Activated B cell treated with CpG ODN at 0.5 μM for 24 hours (primary cell): ENCODE measurements around the gene NDUFAF8. TPM values are rescaled to one million over a fixed set of nuclear protein-coding genes. Genes with fewer than 3 reads are reported as not detected.
A peak's percentile ranks its signal among the peaks of the same experiment; 100 is the strongest.
"Not testable (repeated sequence)": the region's sequence is repeated elsewhere in the genome, so short reads cannot be mapped to it uniquely, and the experiment has no call there.

Experiments used
- ATAC-seq: fragments of 200-7000 bp; cut with Tn5 transposase; one replicate; pipeline ENCODE4 v1.10.0; 2021; ENCODE audit warnings: low read depth, mild to moderate bottlenecking, moderate library complexity
- CTCF ChIA-PET: fragments of 350-600 bp; sonication (Branson Sonifier 250); formaldehyde crosslinking; loops from one replicate; lab custom pipeline; 2021; ENCODE audit warnings: antibody characterized with exemption; lab: Charles Lee
- POLR2A ChIA-PET: fragments of 350-600 bp; sonication (Branson Sonifier 250); formaldehyde crosslinking; loops from one replicate; lab custom pipeline; 2021; ENCODE audit warnings: antibody characterized with exemption; lab: Charles Lee
- DNase-seq: peaks from one replicate; pipeline ENCODE4 v3.0.0; 2022
- H3K27ac Mint-ChIP-seq: one replicate; pipeline ENCODE4 v1.8.0; 2020; ENCODE audit warnings: mixed read lengths
- H3K27me3 Mint-ChIP-seq: one replicate; pipeline ENCODE4 v1.8.0; 2021; ENCODE audit warnings: mixed read lengths
- H3K36me3 Mint-ChIP-seq: one replicate; pipeline ENCODE4 v1.8.0; 2021; ENCODE audit warnings: low read depth, mixed read lengths
- H3K4me1 Mint-ChIP-seq: one replicate; pipeline ENCODE4 v1.8.0; 2021; ENCODE audit warnings: mixed read lengths
- H3K4me3 Mint-ChIP-seq: one replicate; pipeline ENCODE4 v1.8.0; 2020; ENCODE audit warnings: mild to moderate bottlenecking, mixed read lengths
- H3K9me3 Mint-ChIP-seq: one replicate; pipeline ENCODE4 v1.8.0; 2020; ENCODE audit warnings: mixed read lengths
- CTCF ChIP-seq: fragments of 200-600 bp; IDR thresholded peaks from one replicate; pipeline ENCODE4 v1.8.0; 2022; ENCODE audit warnings: antibody characterized with exemption, mild to moderate bottlenecking
- intact Hi-C: fragments of 100-400 bp; cut with micrococcal nuclease; formaldehyde crosslinking; loops from one replicate; pipeline ENCODE4 v1.15.1; 2024
- total RNA-seq: library from RNA; stranded (reverse); gene quantifications from 2 replicates; pipeline ENCODE4 v1.2.3, GENCODE V29; 2022

The NDUFAF8 gene
- total RNA-seq, 1 donor from 2014 or later = 55.8 TPM

DNA sequence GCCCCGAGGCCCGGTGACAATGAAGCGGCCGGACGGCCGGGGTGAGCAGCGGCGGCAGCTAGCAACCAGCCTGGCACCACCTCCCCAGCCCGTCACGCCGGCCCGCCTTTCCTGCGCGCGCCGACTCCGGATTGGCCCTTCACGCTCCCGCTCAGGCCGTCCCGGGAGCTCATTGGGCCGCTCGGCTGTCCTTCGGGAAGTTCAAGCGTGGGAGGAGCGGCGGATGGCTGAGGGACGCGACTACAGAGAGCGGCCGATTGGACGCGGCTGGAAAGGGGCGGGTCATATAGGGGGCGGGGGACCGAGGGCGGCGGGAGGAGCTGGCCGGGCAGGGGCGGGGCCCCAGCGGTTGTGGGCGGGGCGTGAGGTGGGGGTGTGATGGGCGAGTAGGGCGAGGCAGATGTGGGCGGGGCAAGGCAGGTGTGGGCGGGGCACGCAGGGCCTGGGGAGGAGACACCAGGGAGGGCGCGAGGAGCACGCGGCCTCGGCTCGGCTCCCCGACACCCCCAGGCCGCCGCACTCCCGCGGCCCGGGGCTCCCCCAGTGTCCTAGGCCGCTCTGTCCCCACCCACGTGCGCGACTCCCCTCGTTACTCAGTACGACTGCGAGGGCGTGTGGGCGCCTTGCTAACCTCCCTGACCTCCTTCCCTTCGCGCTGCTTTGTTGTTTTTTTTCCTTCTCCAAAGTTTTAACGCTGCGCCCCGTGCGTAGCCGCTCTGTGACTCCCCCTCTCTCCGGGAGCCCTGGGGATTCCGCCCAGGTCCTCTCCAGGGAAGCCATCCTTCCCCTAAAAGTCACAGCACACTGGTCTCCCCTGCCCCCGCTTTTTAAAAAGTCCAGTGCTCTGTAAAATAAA lies 16.0 kb upstream of the NDUFAF8 start, which contains the start of gene CEP131:
Gene CEP131 (minus strand): TSS at position 60 of the 856 bp plus-strand sequence. CDS start 2,909 bp downstream, outside the sequence.
- no peak for TF ChIP-seq CTCF
- Mint-ChIP-seq H3K27me3 (no peaks in the 10 kb centered on the region), H3K9me3 (no peaks in the 10 kb centered on the region), H3K4me1 (peaks cover 33% of the 10 kb centered on the region), H3K36me3 (peaks cover 10% of the 10 kb centered on the region), H3K27ac (peak within 1 kb of the TSS; percentile 91), H3K4me3 (peak within 1 kb of the TSS; percentile 85)
- DNase-seq (peak; percentile 100), ATAC-seq (peak; percentile 89)
- CTCF ChIA-PET = interaction anchor here (1.1 to 1.3 kb wide), 2 partner anchors 16 to 30 kb away, joined by 3 read pairs; partner anchors contain the start of genes NDUFAF8 and TEPSIN
- POLR2A ChIA-PET = interaction anchor here (0.5 to 3.3 kb wide), 22 partner anchors 13 to 1077 kb away, joined by 3 to 79 read pairs (median 4); partner anchors contain the start of genes ACTG1, ARL16, HGS and MRPL12
- intact Hi-C loops = loop anchor here (1.0 to 10.0 kb wide), 5 partner anchors 16 to 961 kb away; partner anchors contain the start of genes NDUFAF8, RNF213 and TEPSIN

GRCh38 chr17:81223762-81224130 lies 15.4 kb upstream of the NDUFAF8 start:
- CTCF ChIA-PET = no interaction called here
- H3K27ac Mint-ChIP-seq = peak overlapping the region; percentile 91
- ATAC-seq (no peak), DNase-seq (no peak)
- POLR2A ChIA-PET = interaction anchor here (0.6 to 3.3 kb wide), 2 partner anchors 16 to 1003 kb away, joined by 3 to 79 read pairs; partner anchors contain the start of genes NDUFAF8, SGSH, SLC26A11 and TEPSIN
- no peaks in the 10 kb centered on the region for H3K27me3 Mint-ChIP-seq
- peaks cover 39% of the 10 kb centered on the region for H3K4me1 Mint-ChIP-seq
- no peak for TF ChIP-seq CTCF
- H3K9me3 Mint-ChIP-seq = no peaks in the 10 kb centered on the region
- H3K36me3 Mint-ChIP-seq = peaks cover 13% of the 10 kb centered on the region
- intact Hi-C loops = loop anchor here (1.0 to 10.0 kb wide), 5 partner anchors 16 to 961 kb away; partner anchors contain the start of genes NDUFAF8, RNF213 and TEPSIN
- H3K4me3 Mint-ChIP-seq = peak overlapping the region; percentile 85

DNA sequence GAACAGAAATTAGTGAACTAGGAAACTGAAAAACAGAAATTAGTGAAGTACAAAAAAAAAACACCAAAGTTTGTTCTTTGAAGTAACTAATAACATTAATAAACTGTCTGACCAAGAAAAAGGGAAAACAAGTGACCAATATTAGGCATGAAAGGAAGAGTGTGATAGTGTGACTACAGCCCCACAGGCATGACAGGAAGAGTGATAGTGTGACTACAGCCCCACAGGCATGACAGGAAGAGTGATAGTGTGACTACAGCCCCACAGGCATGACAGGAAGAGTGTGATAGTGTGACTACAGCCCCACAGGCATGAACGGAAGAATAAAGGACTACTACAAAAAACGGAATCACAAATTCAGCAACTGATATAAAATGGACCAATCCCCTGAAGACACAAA lies 11.5 kb upstream of the NDUFAF8 start:
- Mint-ChIP-seq H3K4me3 (peak overlapping the region; percentile 62), H3K36me3 (peaks cover 21% of the 10 kb centered on the region), H3K27ac (peak overlapping the region; percentile 86), H3K4me1 (peaks cover 42% of the 10 kb centered on the region)
- H3K27me3 Mint-ChIP-seq, POLR2A ChIA-PET, DNase-seq, CTCF ChIA-PET, H3K9me3 Mint-ChIP-seq, ATAC-seq: not testable (repeated sequence)
- intact Hi-C loops = loop anchor here (1.0 to 10.0 kb wide), 2 partner anchors 12 to 73 kb away; partner anchors contain the start of genes NDUFAF8 and TEPSIN

DNA sequence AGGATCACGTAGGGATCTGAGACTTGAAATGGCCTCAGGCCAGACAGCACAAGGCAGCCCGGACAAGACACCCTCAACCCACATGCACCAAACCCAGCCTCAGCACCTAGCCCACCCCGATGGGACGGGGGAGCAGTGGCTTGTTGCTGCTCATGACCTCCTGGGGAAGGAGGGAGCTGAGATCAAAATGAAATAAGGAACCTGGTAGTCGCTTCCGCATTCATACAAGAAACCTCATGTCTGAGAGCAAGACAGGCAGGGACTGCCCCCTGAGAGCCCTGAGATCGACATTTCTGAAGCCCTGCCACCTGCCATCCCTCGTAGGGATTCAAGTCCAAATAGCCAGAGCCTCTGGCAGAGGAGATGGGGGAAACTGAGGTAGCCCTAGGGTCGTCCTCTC lies 10.7 kb upstream of the NDUFAF8 start:
- ATAC-seq = peak; percentile 88
- no peak for TF ChIP-seq CTCF
- Mint-ChIP-seq H3K27ac (peak overlapping the region; percentile 86), H3K4me3 (peak overlapping the region; percentile 62), H3K4me1 (peaks cover 38% of the 10 kb centered on the region), H3K9me3 (no peaks in the 10 kb centered on the region), H3K36me3 (peaks cover 24% of the 10 kb centered on the region), H3K27me3 (no peaks in the 10 kb centered on the region)
- CTCF ChIA-PET = interaction anchor here (1.0 to 1.3 kb wide), 2 partner anchors 9 to 11 kb away, joined by 4 read pairs; partner anchors contain the start of genes NDUFAF8 and TEPSIN
- peak; percentile 41 for DNase-seq
- intact Hi-C loops = loop anchor here (1.0 to 10.0 kb wide), 2 partner anchors 11 to 74 kb away; partner anchors contain the start of genes NDUFAF8 and TEPSIN
- POLR2A ChIA-PET = interaction anchor here (0.9 to 2.9 kb wide), 2 partner anchors 10 to 67 kb away, joined by 3 to 52 read pairs; partner anchors contain the start of genes NDUFAF8, SLC38A10 and TEPSIN
